ENCODE data around the gene NRP2.

DNA sequence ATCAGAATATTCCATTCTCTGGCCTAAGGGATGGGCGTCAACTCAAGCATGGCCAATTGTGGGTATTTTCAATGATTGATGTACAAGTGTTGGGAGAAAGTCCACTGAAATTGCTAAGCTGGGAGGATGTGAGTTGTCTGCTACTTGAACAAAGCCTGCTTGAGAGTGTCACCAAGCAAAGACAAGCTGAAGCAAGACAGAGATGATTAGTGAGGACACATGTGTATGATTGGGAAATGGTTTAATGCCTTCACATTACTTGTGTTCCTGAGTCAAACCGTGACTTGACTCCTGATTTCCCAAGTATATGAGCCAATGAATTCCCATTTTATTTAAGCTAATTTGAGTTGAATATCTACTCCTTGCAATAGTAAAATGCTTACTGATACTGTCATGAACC is 23.7 kb upstream of the NRP2 start:
- TF ChIP-seq SUZ12 (IDR thresholded peaks at IDR 0.05; ENCODE audit: extremely low read depth, insufficient read depth, insufficient read length) (no peak), YY1 (IDR thresholded peaks at IDR 0.05; ENCODE audit: insufficient read depth, insufficient read length) (no peak), ZNF274 (IDR thresholded peaks at IDR 0.05; ENCODE audit: low read depth, low read length) (no peak)

Measured in NT2/D1 (cell line).